ENCODE measurements around the gene CTNNA2. TPM values are rescaled to one million over a fixed set of nuclear protein-coding genes. Genes with fewer than 3 reads are reported as not detected.

The CTNNA2 gene
- total and polyA plus RNA-seq, 9 of the 15 experiments (the other 6 are each of a cell fraction or from before 2014, with no cell fraction given): 0.03 to 0.40 (median 0.15) TPM

DNA sequence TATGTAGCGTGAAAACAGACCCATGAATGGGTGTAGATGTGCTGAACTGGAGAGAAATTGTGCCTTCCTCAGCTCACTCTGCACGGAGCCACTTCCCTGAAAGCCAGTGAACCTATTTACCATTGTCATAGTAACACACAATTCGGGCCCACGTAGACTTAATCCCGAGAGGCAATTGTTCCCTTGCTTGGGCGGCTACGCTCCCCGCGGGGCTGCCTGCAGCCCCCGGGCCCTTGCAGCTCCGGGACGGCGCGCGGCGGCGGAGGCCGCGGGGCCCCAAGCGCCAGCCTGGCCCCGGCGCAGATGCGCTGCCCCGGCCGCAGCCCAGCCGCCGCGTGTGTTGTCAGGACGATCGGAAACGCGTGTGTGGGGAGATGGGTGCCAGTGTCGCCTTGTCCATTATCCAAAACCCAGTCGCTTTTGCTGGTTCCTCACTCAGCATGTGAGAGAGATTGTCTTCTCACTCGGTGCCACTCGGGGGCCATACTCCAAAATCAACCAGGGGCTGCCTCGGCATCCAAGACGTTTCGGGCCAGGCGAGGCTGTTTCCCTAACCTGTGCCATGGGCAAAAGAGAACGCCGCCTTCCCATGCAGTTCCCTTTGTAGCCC, 809.6 kb downstream of the CTNNA2 start:
- POLR2A ChIA-PET: interaction anchor here (0.6 to 0.8 kb wide), 2 partner anchors 24 to 178 kb away, joined by 3 read pairs; no protein-coding TSS in a partner anchor
- no TSS peak for BruUV-seq (replicated peaks)
- DNase-seq (ENCODE audit: extremely low read depth in 1 of 4, low spot score in 3 of 4) (no peak), FAIRE-seq (no peak), ATAC-seq (peak; percentile 57; the same call in 2 of the 3 replicates)
- H3K27me3 ChIP-seq (ENCODE audit: control insufficient read depth in 2 of 2, insufficient read depth in 2 of 2, low read length in 2 of 2): peaks cover 6 to 13% of the 10 kb centered on the region in 2 experiments; a peak in 3 of 5 replicates
- no peak overlapping the region for H3K4me3 ChIP-seq
- 11% methylated on average over 40 of the region's 42 CpGs for WGBS (ENCODE audit: insufficient coverage, low coverage, missing lambda C conversion rate)
- CTCF ChIA-PET (ENCODE audit: low intra/inter-chr PET ratio): no interaction called here
- no peak overlapping the region for H3K27ac ChIP-seq (ENCODE audit: extremely low read depth, low read depth, low read length)
- in situ Hi-C loops (cut with MboI) (no loop called here), intact Hi-C loops (cut with micrococcal nuclease) (loop anchor here (10.0 kb wide), 1 partner anchor 388 kb away; no protein-coding TSS in a partner anchor)
- no peaks in the 10 kb centered on the region for H3K36me3 ChIP-seq (ENCODE audit: control insufficient read depth, insufficient read depth, low read length)
- peaks cover 0 to 6% of the 10 kb centered on the region in 2 experiments; a peak in 3 of 5 replicates for H3K4me1 ChIP-seq (replicated peaks in 1 of 2; ENCODE audit: control insufficient read depth in 2 of 2, insufficient read depth in 2 of 2, low read length in 2 of 2)
- H3K9me1 ChIP-seq (ENCODE audit: control insufficient read depth, insufficient read depth, low read length): no peaks in the 10 kb centered on the region
- no peaks in the 10 kb centered on the region for H3K79me2 ChIP-seq (ENCODE audit: control insufficient read depth, insufficient read depth, low read length)
- H4K20me1 ChIP-seq (replicated peaks; ENCODE audit: control insufficient read depth, insufficient read depth, low read length): no peaks in the 10 kb centered on the region
- no peak overlapping the region for H3K9ac ChIP-seq (ENCODE audit: insufficient read depth in 1 of 2, low read depth in 2 of 2, low read length in 2 of 2)
- TF ChIP-seq HEY1 (CRISPR knock-in tag; IDR thresholded peaks at IDR 0.05; ENCODE audit: borderline replicate concordance) (no peak), ETV1 (tag; conservative IDR thresholded peaks at IDR 0.05; ENCODE audit: low read depth) (no peak), CREB3L1 (IDR thresholded peaks at IDR 0.05; ENCODE audit: borderline replicate concordance, low read depth) (no peak), ZBTB17 (CRISPR knock-in tag; IDR thresholded peaks at IDR 0.05) (no peak)
- TF ChIP-seq, protein P1, sequence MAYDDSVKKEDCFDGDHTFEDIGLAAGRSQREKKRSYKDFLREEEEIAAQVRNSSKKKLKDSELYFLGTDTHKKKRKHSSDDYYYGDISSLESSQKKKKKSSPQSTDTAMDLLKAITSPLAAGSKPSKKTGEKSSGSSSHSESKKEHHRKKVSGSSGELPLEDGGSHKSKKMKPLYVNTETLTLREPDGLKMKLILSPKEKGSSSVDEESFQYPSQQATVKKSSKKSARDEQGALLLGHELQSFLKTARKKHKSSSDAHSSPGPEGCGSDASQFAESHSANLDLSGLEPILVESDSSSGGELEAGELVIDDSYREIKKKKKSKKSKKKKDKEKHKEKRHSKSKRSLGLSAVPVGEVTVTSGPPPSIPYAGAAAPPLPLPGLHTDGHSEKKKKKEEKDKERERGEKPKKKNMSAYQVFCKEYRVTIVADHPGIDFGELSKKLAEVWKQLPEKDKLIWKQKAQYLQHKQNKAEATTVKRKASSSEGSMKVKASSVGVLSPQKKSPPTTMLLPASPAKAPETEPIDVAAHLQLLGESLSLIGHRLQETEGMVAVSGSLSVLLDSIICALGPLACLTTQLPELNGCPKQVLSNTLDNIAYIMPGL (CRISPR knock-in tag; IDR thresholded peaks at IDR 0.05): no peak
- TF ChIP-seq, protein P2, sequence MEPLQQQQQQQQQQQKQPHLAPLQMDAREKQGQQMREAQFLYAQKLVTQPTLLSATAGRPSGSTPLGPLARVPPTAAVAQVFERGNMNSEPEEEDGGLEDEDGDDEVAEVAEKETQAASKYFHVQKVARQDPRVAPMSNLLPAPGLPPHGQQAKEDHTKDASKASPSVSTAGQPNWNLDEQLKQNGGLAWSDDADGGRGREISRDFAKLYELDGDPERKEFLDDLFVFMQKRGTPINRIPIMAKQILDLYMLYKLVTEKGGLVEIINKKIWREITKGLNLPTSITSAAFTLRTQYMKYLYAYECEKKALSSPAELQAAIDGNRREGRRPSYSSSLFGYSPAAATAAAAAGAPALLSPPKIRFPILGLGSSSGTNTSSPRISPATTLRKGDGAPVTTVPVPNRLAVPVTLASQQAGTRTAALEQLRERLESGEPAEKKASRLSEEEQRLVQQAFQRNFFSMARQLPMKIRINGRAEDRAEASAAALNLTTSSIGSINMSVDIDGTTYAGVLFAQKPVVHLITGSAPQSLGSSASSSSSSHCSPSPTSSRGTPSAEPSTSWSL (CRISPR knock-in tag; IDR thresholded peaks at IDR 0.05; ENCODE audit: borderline replicate concordance): no peak
- TF ChIP-seq, protein P3, sequence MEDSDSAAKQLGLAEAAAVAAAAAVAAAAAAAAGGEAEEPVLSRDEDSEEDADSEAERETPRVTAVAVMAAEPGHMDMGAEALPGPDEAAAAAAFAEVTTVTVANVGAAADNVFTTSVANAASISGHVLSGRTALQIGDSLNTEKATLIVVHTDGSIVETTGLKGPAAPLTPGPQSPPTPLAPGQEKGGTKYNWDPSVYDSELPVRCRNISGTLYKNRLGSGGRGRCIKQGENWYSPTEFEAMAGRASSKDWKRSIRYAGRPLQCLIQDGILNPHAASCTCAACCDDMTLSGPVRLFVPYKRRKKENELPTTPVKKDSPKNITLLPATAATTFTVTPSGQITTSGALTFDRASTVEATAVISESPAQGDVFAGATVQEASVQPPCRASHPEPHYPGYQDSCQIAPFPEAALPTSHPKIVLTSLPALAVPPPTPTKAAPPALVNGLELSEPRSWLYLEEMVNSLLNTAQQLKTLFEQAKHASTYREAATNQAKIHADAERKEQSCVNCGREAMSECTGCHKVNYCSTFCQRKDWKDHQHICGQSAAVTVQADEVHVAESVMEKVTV (CRISPR knock-in tag; IDR thresholded peaks at IDR 0.05): no peak
- H3K9me3 ChIP-seq (replicated peaks; ENCODE audit: control insufficient read depth, insufficient read depth, low read depth, low read length): no peaks in the 10 kb centered on the region
- no peak overlapping the region for H2AFZ ChIP-seq (ENCODE audit: low read depth, low read length)
- peak overlapping the region; percentile 12; the same call in 1 of the 2 replicates for H3K4me2 ChIP-seq (ENCODE audit: insufficient read depth, low read length)

All from K562 (cell line).